ENCODE measurements around the gene HSPA2.

HSPA2 gene

GRCh38 chr14:64573109-64573508, 32.6 kb downstream of the HSPA2 start:
- H3K4me3 ChIP-seq (ENCODE audit: control insufficient read depth, low read depth, low read length): no peak overlapping the region
- TF ChIP-seq CTCF (conservative IDR thresholded peaks at IDR 0.05; ENCODE audit: control insufficient read depth, insufficient read depth, low read depth, low read length): no peak
- DNase-seq (ENCODE audit: low read depth): no peak

GRCh38 chr14:64574371-64575107, 34.0 kb downstream of the HSPA2 start:
- no peak overlapping the region for H3K4me3 ChIP-seq (ENCODE audit: control insufficient read depth, low read depth, low read length)
- no peak for DNase-seq (ENCODE audit: low read depth)
- no peak for TF ChIP-seq CTCF (conservative IDR thresholded peaks at IDR 0.05; ENCODE audit: control insufficient read depth, insufficient read depth, low read depth, low read length)

GRCh38 chr14:64577211-64577610, 36.7 kb downstream of the HSPA2 start:
- no peak for DNase-seq (ENCODE audit: low read depth)
- no peak overlapping the region for H3K4me3 ChIP-seq (ENCODE audit: control insufficient read depth, low read depth, low read length)
- TF ChIP-seq CTCF (conservative IDR thresholded peaks at IDR 0.05; ENCODE audit: control insufficient read depth, insufficient read depth, low read depth, low read length): no peak

GRCh38 chr14:64580467-64580866, 39.9 kb downstream of the HSPA2 start:
- TF ChIP-seq CTCF (conservative IDR thresholded peaks at IDR 0.05; ENCODE audit: control insufficient read depth, insufficient read depth, low read depth, low read length): no peak
- no peak for DNase-seq (ENCODE audit: low read depth)
- no peak overlapping the region for H3K4me3 ChIP-seq (ENCODE audit: control insufficient read depth, low read depth, low read length)

- no peak overlapping the region for H3K4me3 ChIP-seq (ENCODE audit: control insufficient read depth, low read depth, low read length)
- TF ChIP-seq CTCF (conservative IDR thresholded peaks at IDR 0.05; ENCODE audit: control insufficient read depth, insufficient read depth, low read depth, low read length): no peak
Measured at GRCh38 chr14:64581363-64581762, 40.8 kb downstream of the HSPA2 start.

GRCh38 chr14:64581817-64582216, 41.3 kb downstream of the HSPA2 start:
- no peak for DNase-seq (ENCODE audit: low read depth)
- no peak overlapping the region for H3K4me3 ChIP-seq (ENCODE audit: control insufficient read depth, low read depth, low read length)
- no peak for TF ChIP-seq CTCF (conservative IDR thresholded peaks at IDR 0.05; ENCODE audit: control insufficient read depth, insufficient read depth, low read depth, low read length)

More at GRCh38 chr14:64581363-64581762, 40.8 kb downstream of the HSPA2 start:
- no peak for DNase-seq (ENCODE audit: low read depth)
